ENCODE measurements around the gene DCTPP1. TPM values are rescaled to one million over a fixed set of nuclear protein-coding genes. Genes with fewer than 3 reads are reported as not detected.

The DCTPP1 gene
- total and polyA plus RNA-seq, 9 of the 15 experiments (the other 6 are each of a cell fraction or from before 2014, with no cell fraction given), result 45.0 to 132 (median 80.6) TPM

DNA sequence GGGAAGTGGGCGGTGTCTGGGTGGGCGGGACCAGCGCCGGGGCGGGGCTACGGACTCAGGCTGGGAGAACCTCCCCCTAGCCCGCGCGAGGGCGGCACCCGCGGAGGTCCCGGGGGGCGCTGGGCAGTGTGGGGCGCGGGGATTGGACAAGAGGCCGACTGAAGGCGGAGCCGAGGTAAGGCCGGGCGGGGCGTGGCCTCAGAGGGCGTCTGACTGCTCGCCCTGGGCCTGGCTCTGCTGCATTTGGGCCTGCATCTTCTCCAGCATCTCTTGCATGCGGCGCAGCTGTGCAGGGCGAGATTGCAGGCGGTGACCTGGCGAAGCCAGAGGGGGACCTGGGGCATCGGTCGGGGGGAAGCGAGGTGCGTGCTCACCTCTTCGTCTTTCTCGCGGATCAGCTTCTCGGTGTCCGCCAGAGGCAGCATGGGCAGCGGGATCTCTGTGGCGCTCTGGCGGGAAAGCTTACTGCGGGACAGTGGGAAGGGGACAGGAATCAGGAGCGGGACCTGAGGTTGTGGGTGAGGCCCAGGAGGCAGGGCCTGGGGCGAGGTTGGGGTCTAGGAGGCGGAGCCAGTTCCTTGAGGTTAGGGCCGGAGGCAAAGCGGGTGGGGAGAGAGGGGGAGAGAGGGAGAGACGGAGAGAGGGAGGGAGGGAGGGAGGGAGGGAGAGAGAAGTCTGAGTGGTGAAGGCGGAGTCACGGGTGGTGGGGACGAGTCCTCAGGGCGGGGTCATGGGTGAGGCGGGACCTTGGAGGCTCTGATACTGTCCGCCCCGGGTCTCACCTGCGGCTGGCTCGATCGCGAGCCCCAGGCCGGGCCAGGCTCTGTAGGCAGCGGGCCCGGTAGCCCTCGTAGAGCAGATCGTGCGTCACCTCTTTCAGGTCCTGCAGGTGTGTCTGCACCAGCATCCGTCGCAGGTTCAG lies 51.3 kb downstream of the DCTPP1 start (continued):
- TF ChIP-seq PML (IDR thresholded peaks at IDR 0.05; ENCODE audit: low read length) (peak; percentile 36; the same call in 1 of the 2 replicates), FOXK2 (conservative IDR thresholded peaks at IDR 0.05 in 1 of 2, IDR thresholded peaks at IDR 0.05 in 1 of 2; ENCODE audit: low read depth in 2 of 2) (peak in 1 of 2 experiments; percentile 13; a peak in 1 of 4 replicates), RBM39 (optimal IDR thresholded peaks at IDR 0.05; ENCODE audit: low read depth, low read length) (no peak), MCM5 (IDR thresholded peaks at IDR 0.05; ENCODE audit: low read depth) (no peak), MYC (IDR thresholded peaks at IDR 0.05; ENCODE audit: low read depth, low read length) (0 out of 2 replicates have a peak, but pooled peaks have one; percentile 39), MYC (CRISPR knock-in tag; IDR thresholded peaks at IDR 0.05; ENCODE audit: borderline replicate concordance, low read depth) (no peak), NR3C1 (CRISPR knock-in tag; IDR thresholded peaks at IDR 0.05) (no peak), C11orf30 (IDR thresholded peaks at IDR 0.05; ENCODE audit: low read depth) (no peak), MBD2 (IDR thresholded peaks at IDR 0.05; ENCODE audit: borderline replicate concordance, low read depth) (peak; percentile 41; the same call in 1 of the 2 replicates), CEBPG (CRISPR knock-in tag; IDR thresholded peaks at IDR 0.05) (0 out of 2 replicates have a peak, but pooled peaks have one; percentile 6), CEBPG (tag; conservative IDR thresholded peaks at IDR 0.05 in 1 of 2, IDR thresholded peaks at IDR 0.05 in 1 of 2) (no peak), RBM25 (IDR thresholded peaks at IDR 0.05; ENCODE audit: low read depth, low read length, severe bottlenecking) (peak; percentile 17), ZBTB33 (CRISPR knock-in tag; IDR thresholded peaks at IDR 0.05) (peak; percentile 48; the same call in 1 of the 2 replicates), BCL6 (CRISPR knock-in tag; IDR thresholded peaks at IDR 0.05) (no peak), CTBP1 (IDR thresholded peaks at IDR 0.05; ENCODE audit: borderline replicate concordance) (peak; percentile 85), NFE2L1 (tag; IDR thresholded peaks at IDR 0.05; ENCODE audit: borderline replicate concordance, low read depth) (no peak), THAP12 (CRISPR knock-in tag; IDR thresholded peaks at IDR 0.05) (peak; percentile 67; the same call in 1 of the 2 replicates), ZFP30 (CRISPR knock-in tag; IDR thresholded peaks at IDR 0.05; ENCODE audit: borderline replicate concordance) (no peak), FIP1L1 (IDR thresholded peaks at IDR 0.05; ENCODE audit: low read depth, low read length, poor library complexity, severe bottlenecking) (peak; percentile 66), SRF (CRISPR knock-in tag; IDR thresholded peaks at IDR 0.05) (peak in 1 of 2 experiments; percentile 81; a peak in 1 of 4 replicates), NFXL1 (CRISPR knock-in tag; IDR thresholded peaks at IDR 0.05) (no peak)
- TF ChIP-seq, protein P1, sequence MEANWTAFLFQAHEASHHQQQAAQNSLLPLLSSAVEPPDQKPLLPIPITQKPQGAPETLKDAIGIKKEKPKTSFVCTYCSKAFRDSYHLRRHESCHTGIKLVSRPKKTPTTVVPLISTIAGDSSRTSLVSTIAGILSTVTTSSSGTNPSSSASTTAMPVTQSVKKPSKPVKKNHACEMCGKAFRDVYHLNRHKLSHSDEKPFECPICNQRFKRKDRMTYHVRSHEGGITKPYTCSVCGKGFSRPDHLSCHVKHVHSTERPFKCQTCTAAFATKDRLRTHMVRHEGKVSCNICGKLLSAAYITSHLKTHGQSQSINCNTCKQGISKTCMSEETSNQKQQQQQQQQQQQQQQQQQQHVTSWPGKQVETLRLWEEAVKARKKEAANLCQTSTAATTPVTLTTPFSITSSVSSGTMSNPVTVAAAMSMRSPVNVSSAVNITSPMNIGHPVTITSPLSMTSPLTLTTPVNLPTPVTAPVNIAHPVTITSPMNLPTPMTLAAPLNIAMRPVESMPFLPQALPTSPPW (CRISPR knock-in tag; IDR thresholded peaks at IDR 0.05), result peak; percentile 57

Data from K562 (cell line).